Measurements from ENCODE around the gene MAP3K8. TPM values are rescaled to one million over a fixed set of nuclear protein-coding genes. Genes with fewer than 3 reads are reported as not detected.

Gene MAP3K8
- total RNA-seq, 1 donor from 2014 or later = 33.7 TPM

GRCh38 chr10:30510932-30511700 lies 77.1 kb downstream of the MAP3K8 start:
- H3K27me3 ChIP-seq = no peaks in the 10 kb centered on the region
- H3K27ac ChIP-seq = no peak overlapping the region
- H3K36me3 ChIP-seq = no peaks in the 10 kb centered on the region
- DNase-seq (no peak), ATAC-seq (no peak)
- no peak overlapping the region for H3K4me3 ChIP-seq
- peaks cover 14% of the 10 kb centered on the region for H3K4me1 ChIP-seq
- no peak for TF ChIP-seq CTCF (IDR thresholded peaks at IDR 0.05)
- no peaks in the 10 kb centered on the region for H3K9me3 ChIP-seq
- intact Hi-C loops (cut with DNase I) = no loop called here

Other genes with a start within 250 kb of the MAP3K8 start
- gene MTPAP, start 84.9 kb upstream of the MAP3K8 start, total RNA-seq = 24.5 TPM
- gene LYZL2, start 195.6 kb downstream of the MAP3K8 start, total RNA-seq = not detected

Measured in upper lobe of right lung (tissue), 1 donor.